SK-MEL-5 (cell line): ENCODE results near the gene ASNS. TPM values are rescaled to one million over a fixed set of nuclear protein-coding genes. Genes with fewer than 3 reads are reported as not detected.

Source experiments
- DNase-seq: peaks from one replicate; pipeline ENCODE4 v3.0.0-alpha.2; 2016; ENCODE audit warnings: low read depth, low spot score
- in situ Hi-C: cut with HindIII; loops from 2 replicates; pipeline ENCODE4 v1.10.0; 2016; ENCODE audit warnings: low sequenced_read_pairs, high pct_unique_total_duplicates, low pct_unique_long_range_greater_than_20kb
- small RNA-seq, 2 experiments: library from RNA; depleted of rRNA; stranded (forward); fragments of <200 nt; gene quantifications; one replicate each; pipeline ENCODE3, GENCODE V24; 2014
- total RNA-seq: library from RNA; depleted of rRNA; stranded (reverse); fragments of >200 nt; shearing (Covaris generic); gene quantifications from 2 replicates; pipeline ENCODE4 v1.2.3, GENCODE V29; 2014; rRNA removed

The ASNS gene
- total RNA-seq, 1 experiment from 2014 or later = 143 TPM

- in situ Hi-C loops = no loop called here
Observed at GRCh38 chr7:97847791-97848190, 24.4 kb downstream of the ASNS start.

GRCh38 chr7:97846945-97847344 lies 25.3 kb downstream of the ASNS start:
- no peak for DNase-seq
- in situ Hi-C loops = no loop called here

More at GRCh38 chr7:97847791-97848190, 24.4 kb downstream of the ASNS start:
- no peak for DNase-seq

- in situ Hi-C loops = no loop called here
- peak; percentile 65 for DNase-seq
Observed at GRCh38 chr7:97845622-97846203, 26.5 kb downstream of the ASNS start.

GRCh38 chr7:97844036-97844435 lies 28.2 kb downstream of the ASNS start:
- peak; percentile 50 for DNase-seq
- in situ Hi-C loops = no loop called here

GRCh38 chr7:97842772-97843345 lies 29.3 kb downstream of the ASNS start:
- DNase-seq = no peak
- in situ Hi-C loops = no loop called here

GRCh38 chr7:97842006-97842405 lies 30.2 kb downstream of the ASNS start:
- in situ Hi-C loops = no loop called here

GRCh38 chr7:97835296-97836138 lies 36.7 kb downstream of the ASNS start:
- peak; percentile 80 for DNase-seq
- in situ Hi-C loops = no loop called here

More at GRCh38 chr7:97842006-97842405, 30.2 kb downstream of the ASNS start:
- DNase-seq = no peak

- DNase-seq = peak; percentile 69
- in situ Hi-C loops = no loop called here
Observed at GRCh38 chr7:97819161-97819560, 53.0 kb downstream of the ASNS start.

GRCh38 chr7:97818066-97818663 lies 54.0 kb downstream of the ASNS start:
- no peak for DNase-seq
- in situ Hi-C loops = no loop called here

Small RNA genes within 50 kb of the gene (small RNA-seq; reads per million reads assigned to genes)
- gene AC005326.1 (0 to 0.04 reads per million in 2 experiments), gene AC079781.2 (0 reads per million in 2 experiments), gene SNRPCP9 (0 reads per million in 2 experiments)

Other genes starting within 250 kb of the ASNS start
- gene TAC1, start 140.3 kb downstream of the ASNS start, total RNA-seq = 1.2 TPM in 1 of 2 replicates, not detected in the other
- gene OCM2, start 117.8 kb upstream of the ASNS start, total RNA-seq = not detected in 2 replicates
- gene LMTK2, start 234.5 kb upstream of the ASNS start, total RNA-seq = 8.4 and 9.2 TPM in 2 replicates